Subcutaneous adipose tissue (tissue), 4 donors: Measurements from ENCODE around the gene ENOX1. TPM values are rescaled to one million over a fixed set of nuclear protein-coding genes. Genes with fewer than 3 reads are reported as not detected.

Experiments
- CTCF ChIP-seq: fragments of 450-650 bp; IDR thresholded peaks from one replicate; pipeline ENCODE4 v1.5.1; 2016; ENCODE audit warnings: low read depth, mild to moderate bottlenecking, control low read depth, antibody characterized with exemption, moderate library complexity
- small RNA-seq: library from RNA; depleted of rRNA; stranded (forward); fragments of <200 nt; gene quantifications from one replicate; pipeline ENCODE3, GENCODE V24; 2016
- total RNA-seq, 4 donors: library from RNA; depleted of rRNA; stranded (reverse); fragments of >200 nt; gene quantifications; one replicate each; pipeline ENCODE4 v1.1.0, GENCODE V29; 2016

Gene ENOX1
- total RNA-seq, 4 donors from 2014 or later, result 0.66 to 4.7 (median 2.1) TPM

- no peak for TF ChIP-seq CTCF
Measured at GRCh38 chr13:43171489-43171888, 615.3 kb downstream of the ENOX1 start.

GRCh38 chr13:43170506-43170905, 616.3 kb downstream of the ENOX1 start:
- no peak for TF ChIP-seq CTCF

- TF ChIP-seq CTCF, result no peak
Measured at GRCh38 chr13:43167731-43168130, 619.0 kb downstream of the ENOX1 start.

- no peak for TF ChIP-seq CTCF
Measured at GRCh38 chr13:43166644-43167457, 619.9 kb downstream of the ENOX1 start.

Small RNAs within 50 kb of the gene (small RNA-seq; reads per million reads assigned to genes)
- gene AL162713.1, result not detected

Other genes with a start within 250 kb of the ENOX1 start
- gene CCDC122, start 92.8 kb upstream of the ENOX1 start, total RNA-seq, result 1 to 10 TPM in 3 of 4 donors, under 1 TPM in 1; 0.19 to 5.3 (median 2.9) TPM
- gene LACC1, start 92.9 kb upstream of the ENOX1 start, total RNA-seq, result 10 to 100 TPM; 12.4 to 17.3 (median 14.8) TPM